Stimulated activated naive CD4-positive, alpha-beta T cell treated with Interleukin-2 at 50 U/mL for 16 hours (primary cell): ENCODE results near the gene PIGA.

ENCODE experiments used
- DNase-seq: peaks from one replicate; lab custom pipeline; 2025; lab: John Stamatoyannopoulos, UW

PIGA gene

GRCh38 chrX:15335135-15336022 is at the start of gene PIGA:
Gene PIGA, minus strand, starts transcription at chrX:15335523. Its CDS starts 3,593 bp downstream, at chrX:15331930.
- peak; percentile 91 for DNase-seq

GRCh38 chrX:15384304-15384703 is 49.0 kb upstream of the PIGA start, which contains the start of gene VEGFD:
Gene VEGFD, minus strand, starts transcription at chrX:15384413. Its CDS starts 467 bp downstream, at chrX:15383946.
- no peak for DNase-seq

GRCh38 chrX:15382813-15383212 is 47.5 kb upstream of the PIGA start:
- DNase-seq, result no peak

GRCh38 chrX:15376956-15377355 is 41.6 kb upstream of the PIGA start:
- DNase-seq, result no peak

GRCh38 chrX:15373976-15374375 is 38.7 kb upstream of the PIGA start:
- no peak for DNase-seq

- DNase-seq, result no peak
Measured at GRCh38 chrX:15366506-15367352, 31.4 kb upstream of the PIGA start.

- no peak for DNase-seq
Measured at GRCh38 chrX:15359701-15360100, 24.4 kb upstream of the PIGA start.

GRCh38 chrX:15358533-15358932 is 23.2 kb upstream of the PIGA start:
- no peak for DNase-seq

- DNase-seq, result no peak
Measured at GRCh38 chrX:15356444-15356843, 21.1 kb upstream of the PIGA start.

- no peak for DNase-seq
Measured at GRCh38 chrX:15350329-15350996, 15.1 kb upstream of the PIGA start.

GRCh38 chrX:15349046-15349445 is 13.7 kb upstream of the PIGA start:
- DNase-seq, result no peak

GRCh38 chrX:15345976-15346375 is 10.7 kb upstream of the PIGA start:
- no peak for DNase-seq

- no peak for DNase-seq
Measured at GRCh38 chrX:15344106-15344505, 8.8 kb upstream of the PIGA start.

GRCh38 chrX:15343075-15343476 is 7.8 kb upstream of the PIGA start:
- DNase-seq, result no peak

- no peak for DNase-seq
Measured at GRCh38 chrX:15340867-15341266, 5.5 kb upstream of the PIGA start.

- no peak for DNase-seq
Measured at GRCh38 chrX:15336023-15336413, 695 bp upstream of the PIGA start.

- DNase-seq, result no peak
Measured at GRCh38 chrX:15334561-15334960, 762 bp downstream of the PIGA start.

GRCh38 chrX:15328821-15329220 is 6.5 kb downstream of the PIGA start:
- no peak for DNase-seq

- DNase-seq, result no peak
Measured at GRCh38 chrX:15328131-15328530, 7.2 kb downstream of the PIGA start.

- no peak for DNase-seq
Measured at GRCh38 chrX:15322472-15322871, 12.9 kb downstream of the PIGA start.

- no peak for DNase-seq
Measured at GRCh38 chrX:15322072-15322471, 13.3 kb downstream of the PIGA start.

GRCh38 chrX:15321447-15321846 is 13.9 kb downstream of the PIGA start:
- DNase-seq, result no peak
